ENCODE measurements around the gene CHSY1.

The CHSY1 gene

DNA sequence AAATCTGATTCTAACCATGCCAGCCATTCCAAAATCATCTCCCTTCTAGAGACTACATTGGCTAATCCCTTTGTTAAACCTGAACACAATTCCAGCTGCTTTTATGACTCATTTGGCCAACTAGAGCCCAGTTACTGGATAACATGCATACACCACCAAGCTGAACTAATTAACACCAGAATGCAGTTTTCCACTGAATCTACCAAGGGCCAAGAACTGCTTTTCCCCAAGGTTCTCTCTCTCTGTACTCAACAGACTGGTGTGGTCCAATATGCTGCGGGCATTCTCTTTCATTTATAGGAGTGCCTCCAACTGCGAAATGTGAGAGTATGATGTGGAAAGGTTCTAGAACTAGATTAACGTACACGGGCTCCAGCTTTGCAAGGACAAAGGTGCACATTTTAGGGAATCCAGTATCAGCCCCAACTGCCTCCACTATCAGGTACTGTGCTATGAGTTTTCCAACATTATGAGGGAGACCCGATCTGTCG, 1.5 kb downstream of the CHSY1 start:
- TF ChIP-seq, protein P1, sequence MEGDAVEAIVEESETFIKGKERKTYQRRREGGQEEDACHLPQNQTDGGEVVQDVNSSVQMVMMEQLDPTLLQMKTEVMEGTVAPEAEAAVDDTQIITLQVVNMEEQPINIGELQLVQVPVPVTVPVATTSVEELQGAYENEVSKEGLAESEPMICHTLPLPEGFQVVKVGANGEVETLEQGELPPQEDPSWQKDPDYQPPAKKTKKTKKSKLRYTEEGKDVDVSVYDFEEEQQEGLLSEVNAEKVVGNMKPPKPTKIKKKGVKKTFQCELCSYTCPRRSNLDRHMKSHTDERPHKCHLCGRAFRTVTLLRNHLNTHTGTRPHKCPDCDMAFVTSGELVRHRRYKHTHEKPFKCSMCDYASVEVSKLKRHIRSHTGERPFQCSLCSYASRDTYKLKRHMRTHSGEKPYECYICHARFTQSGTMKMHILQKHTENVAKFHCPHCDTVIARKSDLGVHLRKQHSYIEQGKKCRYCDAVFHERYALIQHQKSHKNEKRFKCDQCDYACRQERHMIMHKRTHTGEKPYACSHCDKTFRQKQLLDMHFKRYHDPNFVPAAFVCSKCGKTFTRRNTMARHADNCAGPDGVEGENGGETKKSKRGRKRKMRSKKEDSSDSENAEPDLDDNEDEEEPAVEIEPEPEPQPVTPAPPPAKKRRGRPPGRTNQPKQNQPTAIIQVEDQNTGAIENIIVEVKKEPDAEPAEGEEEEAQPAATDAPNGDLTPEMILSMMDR (IDR thresholded peaks at IDR 0.05; ENCODE audit: borderline replicate concordance, insufficient read depth, low read depth, low read length), result no peak

DNA sequence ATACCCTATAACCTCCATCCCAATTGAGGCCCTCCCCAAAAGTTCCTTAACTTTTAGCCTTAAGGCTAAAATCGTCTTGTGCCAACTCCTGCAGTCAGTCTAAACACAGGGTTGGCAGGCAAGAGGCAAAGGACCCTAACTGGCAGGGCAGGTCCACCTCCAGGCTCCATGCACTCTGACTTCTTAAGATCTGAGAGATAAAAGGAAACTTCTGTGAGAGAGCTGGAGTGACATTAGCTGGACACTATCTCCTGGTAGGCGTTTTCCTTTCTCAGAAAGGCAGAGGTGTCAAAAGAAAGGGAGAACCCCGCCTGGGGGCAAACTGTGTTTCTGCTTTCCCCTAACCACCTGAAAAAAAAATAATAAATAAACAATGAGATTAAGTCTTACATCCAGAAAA, 3.6 kb downstream of the CHSY1 start:
- TF ChIP-seq, protein P1 (IDR thresholded peaks at IDR 0.05; ENCODE audit: borderline replicate concordance, insufficient read depth, low read depth, low read length), result no peak
- no peak overlapping the region for H3K4me3 ChIP-seq (ENCODE audit: low read depth, low read length)

More for the DNA sequence above, 1.5 kb downstream of the CHSY1 start:
- peak overlapping the region; percentile 70 for H3K4me3 ChIP-seq (ENCODE audit: low read depth, low read length)

DNA sequence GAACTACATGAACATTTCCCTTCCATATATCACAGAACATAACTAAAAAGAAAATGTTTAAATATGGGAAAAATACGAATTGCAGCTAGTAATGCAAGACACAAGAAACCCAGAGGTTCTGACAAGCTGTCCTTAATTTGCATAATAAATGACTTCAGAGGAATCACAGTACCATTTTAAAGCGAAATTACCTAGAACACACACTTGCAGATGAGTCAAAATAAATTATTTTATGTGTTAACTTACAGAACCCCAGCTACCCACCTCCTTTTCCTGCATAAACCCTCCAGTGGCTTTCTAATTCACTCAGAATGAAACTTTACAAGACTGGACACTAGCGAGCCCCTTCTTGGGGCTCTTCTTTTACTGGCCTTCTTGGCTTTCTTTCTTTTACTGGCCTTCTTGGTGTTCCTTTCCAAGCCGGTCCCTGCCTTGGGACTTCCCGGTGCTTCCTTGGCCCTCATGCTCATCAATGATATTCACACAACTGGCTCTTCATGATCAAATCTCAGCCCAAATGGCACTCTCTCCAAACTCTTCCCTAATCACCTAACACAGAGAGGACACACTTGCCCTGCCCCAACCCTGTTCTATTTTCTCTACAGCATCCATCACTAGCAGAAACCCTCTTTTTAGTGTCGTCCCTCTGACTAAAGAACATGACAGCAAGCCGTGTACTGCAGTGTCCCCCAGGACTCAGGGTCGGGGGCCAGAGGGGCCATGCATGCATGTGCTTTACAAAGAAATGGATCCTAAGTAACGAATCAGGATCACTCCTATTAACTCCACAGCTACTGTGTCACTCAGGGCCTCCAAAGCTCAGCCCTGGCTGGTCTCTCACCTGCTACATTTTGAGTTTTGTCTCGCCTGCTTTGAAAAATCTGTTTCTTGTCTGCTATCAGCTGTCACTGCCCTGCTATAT, 4.8 kb downstream of the CHSY1 start:
- TF ChIP-seq, protein P1 (IDR thresholded peaks at IDR 0.05; ENCODE audit: borderline replicate concordance, insufficient read depth, low read depth, low read length), result no peak
- H3K4me3 ChIP-seq (ENCODE audit: low read depth, low read length), result no peak overlapping the region

DNA sequence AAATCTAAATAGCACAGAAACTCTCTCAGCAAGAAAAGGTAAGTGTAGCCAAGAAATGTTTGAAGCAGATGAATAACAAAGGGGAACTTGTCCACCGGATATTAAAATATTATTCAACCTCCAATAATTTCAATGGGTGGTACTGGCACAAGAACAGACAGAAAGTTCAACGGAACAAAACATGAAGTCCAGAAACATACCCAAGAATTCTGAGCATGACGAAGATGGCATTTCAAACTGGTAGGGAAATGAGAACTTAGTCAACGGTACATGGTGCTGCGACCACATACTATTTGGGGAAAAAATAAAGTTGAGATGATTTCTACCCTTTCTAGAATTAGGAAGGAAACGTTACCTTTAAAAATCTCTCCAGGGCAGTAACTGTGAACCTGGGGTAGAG, 5.5 kb downstream of the CHSY1 start:
- no peak overlapping the region for H3K4me3 ChIP-seq (ENCODE audit: low read depth, low read length)
- TF ChIP-seq, protein P1 (IDR thresholded peaks at IDR 0.05; ENCODE audit: borderline replicate concordance, insufficient read depth, low read depth, low read length), result no peak

DNA sequence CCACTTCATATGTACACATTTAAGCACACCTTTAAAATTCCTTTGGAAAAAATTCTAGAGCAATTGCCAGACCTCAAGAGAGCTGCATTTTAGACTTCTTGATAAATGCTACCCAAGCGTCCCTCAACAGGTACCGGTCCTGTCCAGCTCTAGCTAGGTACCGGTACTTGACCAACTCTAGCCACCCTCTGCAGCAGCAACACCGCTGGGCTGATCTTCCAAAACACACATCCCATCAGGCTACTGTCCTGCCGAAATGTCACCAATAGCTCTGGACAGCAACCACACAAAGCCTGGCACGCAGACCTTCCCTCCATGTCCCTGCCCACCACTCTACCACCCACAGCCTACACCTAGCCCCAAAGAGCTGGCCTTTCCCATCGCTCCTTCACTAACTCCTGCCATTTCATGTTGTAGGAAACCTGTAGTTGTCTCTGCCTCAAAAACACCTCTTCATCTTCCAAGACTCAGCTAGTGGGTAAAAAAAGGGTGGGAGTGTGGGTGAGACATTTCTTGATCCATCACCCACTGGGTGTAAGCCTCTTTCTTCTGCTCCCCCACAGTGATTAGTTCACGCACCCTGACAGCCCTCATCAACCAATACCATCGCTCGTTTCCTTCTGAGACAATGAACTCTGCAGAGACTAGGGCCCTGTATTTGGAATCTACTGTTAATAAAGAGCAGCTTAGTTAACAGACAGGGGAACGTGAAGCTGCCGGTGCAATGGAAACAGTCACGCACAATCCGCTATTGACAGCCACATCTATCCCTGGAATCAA, 6.8 kb downstream of the CHSY1 start:
- H3K4me3 ChIP-seq (ENCODE audit: low read depth, low read length), result no peak overlapping the region
- TF ChIP-seq, protein P1 (IDR thresholded peaks at IDR 0.05; ENCODE audit: borderline replicate concordance, insufficient read depth, low read depth, low read length), result no peak

DNA sequence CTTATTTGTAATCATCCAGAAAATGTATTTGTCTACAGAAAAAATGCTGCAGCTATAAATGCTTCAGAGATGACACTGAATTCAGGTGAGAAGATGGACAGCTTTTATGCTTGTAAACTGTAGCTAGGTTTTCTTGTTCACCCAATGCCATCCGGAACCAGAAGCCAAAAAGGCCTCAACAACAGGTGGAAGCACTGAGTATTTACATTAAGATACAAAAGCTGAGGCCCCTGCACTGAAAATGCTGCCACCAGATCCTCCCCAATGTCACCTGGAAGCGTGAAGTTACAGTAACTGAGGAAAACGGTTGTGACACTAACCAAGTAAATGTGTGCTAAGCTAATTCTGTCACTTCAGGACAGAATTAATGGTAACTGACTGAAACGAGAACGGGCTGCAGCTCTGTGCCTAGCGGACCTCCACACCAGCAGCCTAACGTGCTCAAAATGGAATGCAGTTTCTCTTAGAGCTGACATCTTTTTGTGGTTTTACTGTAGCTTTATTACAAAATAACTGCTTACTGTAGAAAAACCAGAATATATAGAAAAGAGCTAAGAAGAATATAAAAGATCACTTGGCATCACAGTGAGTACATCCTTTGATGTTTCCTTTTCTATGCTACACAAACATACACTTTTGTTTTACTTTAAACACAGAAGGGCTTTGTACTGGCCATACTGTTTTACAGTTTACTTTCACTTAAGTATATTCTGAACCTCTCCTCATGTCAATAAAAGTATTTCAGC, 7.6 kb downstream of the CHSY1 start:
- H3K4me3 ChIP-seq (ENCODE audit: low read depth, low read length), result no peak overlapping the region
- TF ChIP-seq, protein P1 (IDR thresholded peaks at IDR 0.05; ENCODE audit: borderline replicate concordance, insufficient read depth, low read depth, low read length), result no peak

Measured in GM12875 (cell line).